A673 (cell line): ENCODE measurements around the gene TFCP2L1. TPM values are rescaled to one million over a fixed set of nuclear protein-coding genes. Genes with fewer than 3 reads are reported as not detected.

Experiments
- BruUV-seq: library from RNA; stranded (reverse); fragments of 400-500 nt; replicated peaks from 2 replicates; lab custom pipeline; 2021; lab: Mats Ljungman, UMichigan
- CTCF ChIA-PET: fragments of 300-600 bp; sonication (Branson Sonifier 250); formaldehyde crosslinking; loops from one replicate; lab custom pipeline; 2022; ENCODE audit warnings: antibody characterized with exemption; lab: Charles Lee
- POLR2A ChIA-PET: fragments of 300-600 bp; sonication (Branson Sonifier 250); formaldehyde crosslinking; loops from one replicate; lab custom pipeline; 2022; ENCODE audit warnings: antibody characterized with exemption; ENCODE audit not compliant: low non-redundant PET; lab: Charles Lee
- DNase-seq: peaks from one replicate; pipeline ENCODE4 v3.0.0-alpha.2; 2015; ENCODE audit warnings: low spot score
- H3K27ac ChIP-seq: fragments of 200-600 bp; sonication (generic); 2 replicates; pipeline ENCODE4 v1.5.1; 2016; ENCODE audit warnings: mixed run types, low read depth, mild to moderate bottlenecking, mixed read lengths, antibody characterized with exemption, low read length; ENCODE audit not compliant: poor library complexity, severe bottlenecking
- H3K27me3 ChIP-seq: fragments of 200-600 bp; sonication (generic); replicated peaks from 2 replicates; pipeline ENCODE4 v1.6.1; 2017; ENCODE audit warnings: mixed run types, low read depth, mild to moderate bottlenecking, mixed read lengths, antibody characterized with exemption, low read length; ENCODE audit not compliant: insufficient read depth, poor library complexity
- H3K36me3 ChIP-seq: fragments of 200-600 bp; sonication (generic); 2 replicates; pipeline ENCODE4 v1.6.1; 2016; ENCODE audit warnings: mixed run types, mild to moderate bottlenecking, mixed read lengths, antibody characterized with exemption, low read length; ENCODE audit not compliant: insufficient read depth, poor library complexity, severe bottlenecking
- H3K4me1 ChIP-seq: fragments of 200-600 bp; sonication (generic); 2 replicates; pipeline ENCODE4 v1.6.1; 2017; ENCODE audit warnings: mixed run types, mild to moderate bottlenecking, mixed read lengths, antibody characterized with exemption, low read length; ENCODE audit not compliant: insufficient read depth, poor library complexity, severe bottlenecking
- H3K4me3 ChIP-seq: fragments of 200-600 bp; sonication (generic); 2 replicates; pipeline ENCODE4 v1.5.1; 2016; ENCODE audit warnings: low read depth, mixed run types, mild to moderate bottlenecking, mixed read lengths, low read length; ENCODE audit not compliant: poor library complexity, severe bottlenecking
- H3K9me3 ChIP-seq: fragments of 200-600 bp; sonication (generic); 2 replicates; pipeline ENCODE4 v1.6.1; 2016; ENCODE audit warnings: mixed run types, low read depth, mild to moderate bottlenecking, mixed read lengths, antibody characterized with exemption, low read length; ENCODE audit not compliant: poor library complexity, severe bottlenecking
- EZH2 ChIP-seq: fragments of 200-600 bp; sonication (generic); IDR thresholded peaks from 2 replicates; pipeline ENCODE4 v1.6.1; 2017; ENCODE audit warnings: borderline replicate concordance, low read depth, mild to moderate bottlenecking, mixed read lengths, antibody characterized with exemption, low read length; ENCODE audit not compliant: poor library complexity, severe bottlenecking
- intact Hi-C: fragments of 100-400 bp; cut with micrococcal nuclease; formaldehyde crosslinking; loops from one replicate; pipeline ENCODE4 v1.10.0; 2022; ENCODE audit not compliant: unreplicated experiment
- total RNA-seq: library from RNA; stranded (reverse); gene quantifications from 2 replicates; pipeline ENCODE4 v1.2.3, GENCODE V29; 2021
- TF ChIP-seq, protein P1 (sequence below): fragments of 300-800, 200-600 bp; sonication (generic); conservative IDR thresholded peaks from 2 replicates; pipeline ENCODE4 v1.5.1; 2017; ENCODE audit warnings: low read depth, mild to moderate bottlenecking, antibody characterized with exemption, low read length, moderate library complexity, mixed read lengths

Gene TFCP2L1
- total RNA-seq, 1 experiment from 2014 or later = not detected

DNA sequence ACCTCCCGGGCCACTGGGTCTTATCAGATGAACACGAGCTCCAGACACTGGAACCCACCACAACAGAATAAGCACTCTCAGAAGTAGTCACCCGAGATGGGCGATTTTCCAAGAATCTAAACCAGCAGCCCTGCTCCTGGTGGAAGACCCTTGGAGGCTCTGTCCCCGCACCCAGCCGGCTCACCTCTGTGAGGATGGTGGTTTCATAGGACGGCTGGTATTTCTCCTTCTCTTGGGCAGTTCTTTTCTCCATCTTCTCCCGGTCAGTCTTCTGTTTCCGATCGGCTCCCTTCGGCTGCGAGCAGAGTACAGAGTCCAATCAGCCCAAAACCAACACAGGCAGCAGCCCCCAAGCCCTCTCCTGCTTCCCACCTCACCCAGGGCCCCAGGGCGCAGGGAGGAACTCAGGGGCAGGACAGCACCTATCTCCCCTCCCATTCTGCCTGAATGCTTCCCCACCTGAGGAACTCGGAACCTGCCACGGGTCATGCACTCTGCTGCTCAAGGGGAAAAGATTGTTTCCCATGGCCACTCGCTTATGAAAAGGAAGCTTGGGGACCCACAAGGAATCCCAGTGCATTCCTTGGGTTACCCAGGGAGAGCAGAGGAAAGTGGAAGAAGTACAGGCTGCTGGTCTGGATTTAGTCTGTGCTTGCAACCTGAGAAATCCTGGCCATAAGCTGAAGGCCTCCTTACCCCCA is 42.7 kb downstream of the TFCP2L1 start:
- BruUV-seq = no TSS peak
- H3K9me3 ChIP-seq = no peaks in the 10 kb centered on the region
- ChIA-PET CTCF (no interaction called here), POLR2A (no interaction called here)
- H3K36me3 ChIP-seq = no peaks in the 10 kb centered on the region
- H3K27ac ChIP-seq = no peak overlapping the region
- intact Hi-C loops = no loop called here
- TF ChIP-seq, protein P1, sequence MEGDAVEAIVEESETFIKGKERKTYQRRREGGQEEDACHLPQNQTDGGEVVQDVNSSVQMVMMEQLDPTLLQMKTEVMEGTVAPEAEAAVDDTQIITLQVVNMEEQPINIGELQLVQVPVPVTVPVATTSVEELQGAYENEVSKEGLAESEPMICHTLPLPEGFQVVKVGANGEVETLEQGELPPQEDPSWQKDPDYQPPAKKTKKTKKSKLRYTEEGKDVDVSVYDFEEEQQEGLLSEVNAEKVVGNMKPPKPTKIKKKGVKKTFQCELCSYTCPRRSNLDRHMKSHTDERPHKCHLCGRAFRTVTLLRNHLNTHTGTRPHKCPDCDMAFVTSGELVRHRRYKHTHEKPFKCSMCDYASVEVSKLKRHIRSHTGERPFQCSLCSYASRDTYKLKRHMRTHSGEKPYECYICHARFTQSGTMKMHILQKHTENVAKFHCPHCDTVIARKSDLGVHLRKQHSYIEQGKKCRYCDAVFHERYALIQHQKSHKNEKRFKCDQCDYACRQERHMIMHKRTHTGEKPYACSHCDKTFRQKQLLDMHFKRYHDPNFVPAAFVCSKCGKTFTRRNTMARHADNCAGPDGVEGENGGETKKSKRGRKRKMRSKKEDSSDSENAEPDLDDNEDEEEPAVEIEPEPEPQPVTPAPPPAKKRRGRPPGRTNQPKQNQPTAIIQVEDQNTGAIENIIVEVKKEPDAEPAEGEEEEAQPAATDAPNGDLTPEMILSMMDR = no peak
- TF ChIP-seq EZH2 = no peak
- H3K27me3 ChIP-seq = no peaks in the 10 kb centered on the region
- DNase-seq = no peak
- no peaks in the 10 kb centered on the region for H3K4me1 ChIP-seq
- no peak overlapping the region for H3K4me3 ChIP-seq

DNA sequence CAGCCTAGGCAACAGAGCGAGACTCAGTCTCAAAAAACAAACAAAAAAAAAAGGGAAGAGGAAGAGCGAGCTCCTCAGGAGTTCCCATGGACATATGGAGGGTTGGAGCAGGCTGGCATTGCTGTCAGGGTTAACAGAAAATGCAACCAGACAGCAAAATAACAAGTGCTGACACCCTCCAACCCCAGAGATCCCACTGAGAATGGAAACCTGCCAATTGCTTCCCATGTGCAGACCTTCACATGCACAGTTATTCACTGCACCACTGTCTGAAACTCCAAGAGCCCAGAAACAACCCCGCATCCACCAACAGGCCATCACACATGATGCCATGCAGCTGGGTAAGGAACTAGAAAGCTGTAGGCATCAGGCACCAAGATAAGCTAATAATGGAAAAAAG is 43.5 kb downstream of the TFCP2L1 start:
- Histone ChIP-seq H3K4me3 (no peak overlapping the region), H3K27ac (no peak overlapping the region), H3K36me3 (no peaks in the 10 kb centered on the region), H3K4me1 (no peaks in the 10 kb centered on the region), H3K9me3 (no peaks in the 10 kb centered on the region), H3K27me3 (no peaks in the 10 kb centered on the region)
- CTCF ChIA-PET = no interaction called here
- TF ChIP-seq, protein P1 = no peak
- no peak for TF ChIP-seq EZH2
- no peak for DNase-seq
- POLR2A ChIA-PET = no interaction called here
- intact Hi-C loops = no loop called here
- BruUV-seq = no TSS peak

DNA sequence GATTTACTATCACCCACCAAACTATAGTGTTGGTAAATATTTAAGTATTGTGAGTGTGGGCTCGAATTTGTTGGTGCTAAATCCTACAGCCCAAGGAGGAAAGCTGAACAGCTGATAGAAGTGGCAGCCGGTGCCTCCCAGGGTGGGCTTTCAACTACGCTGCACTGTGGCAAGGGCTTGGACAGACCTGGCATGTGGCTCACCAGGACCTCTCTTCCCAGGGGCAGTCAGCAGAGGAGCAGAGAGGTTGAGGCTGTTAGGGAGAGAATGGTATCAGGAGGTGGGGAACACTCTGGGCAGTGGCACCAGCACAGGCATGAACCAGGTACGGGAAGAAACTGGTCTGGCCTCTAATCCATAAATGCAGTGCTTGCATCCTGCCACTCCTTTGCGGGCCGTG is 44.6 kb downstream of the TFCP2L1 start:
- TF ChIP-seq, protein P1 = no peak
- no peak for TF ChIP-seq EZH2
- H3K4me1 ChIP-seq = no peaks in the 10 kb centered on the region
- BruUV-seq = no TSS peak
- no peaks in the 10 kb centered on the region for H3K36me3 ChIP-seq
- no peaks in the 10 kb centered on the region for H3K27me3 ChIP-seq
- CTCF ChIA-PET = no interaction called here
- H3K4me3 ChIP-seq = no peak overlapping the region
- POLR2A ChIA-PET = no interaction called here
- intact Hi-C loops = no loop called here
- no peaks in the 10 kb centered on the region for H3K9me3 ChIP-seq
- no peak overlapping the region for H3K27ac ChIP-seq
- DNase-seq = no peak
